ENCODE data around the gene PLCG1. TPM values are rescaled to one million over a fixed set of nuclear protein-coding genes. Genes with fewer than 3 reads are reported as not detected.

Gene PLCG1
- 68.8 and 112 TPM in 2 replicates for total RNA-seq (2014; rRNA removed)
- Bru-seq, nascent RNA, result percentile 80 among the genes with signal in this experiment
- BruChase-seq, experiment 1, labeled RNA remaining after a 6-hour chase, result percentile 90 among the genes with signal in this experiment
- BruChase-seq, experiment 2, labeled RNA remaining after a 2-hour chase, result percentile 85 among the genes with signal in this experiment
- long read RNA-seq, full-length matches to known transcripts, result 1 of 30 reads
- long read RNA-seq, partial matches to known transcripts, result 19 of 30 reads
- long read RNA-seq, other reads (novel, unspliced or antisense), result 10 of 30 reads

- no peaks in the 10 kb centered on the region for H3K36me3 ChIP-seq (ENCODE audit: low read depth, low read length)
- peaks cover 30% of the 10 kb centered on the region; the same call in 1 of the 2 replicates for H4K20me1 ChIP-seq (ENCODE audit: low read length)
- H3K79me2 ChIP-seq (ENCODE audit: low read length), result peaks cover 45% of the 10 kb centered on the region
- ChIA-PET POLR2A (ENCODE audit: unreplicated experiment) (interaction anchor here (0.6 kb wide), 1 partner anchor 63 kb away, joined by 5 read pairs; no protein-coding TSS in a partner anchor), CTCF (interaction anchor here (1.0 to 1.2 kb wide), 2 partner anchors 201 to 203 kb away, joined by 3 to 5 read pairs; no protein-coding TSS in a partner anchor)
- H3K27ac ChIP-seq (ENCODE audit: low read length), result peak within 1 kb of the TSS; percentile 34
- no peaks in the 10 kb centered on the region for H3F3A ChIP-seq (ENCODE audit: low read length, unreplicated experiment)
- intact Hi-C loops (cut with micrococcal nuclease), result loop anchor here (5.0 kb wide), 1 partner anchor 480 kb away; the partner anchor contains the start of gene CHD6
- H3K9me3 ChIP-seq (ENCODE audit: low read length), result no peaks in the 10 kb centered on the region
- peaks cover 21% of the 10 kb centered on the region for H3K4me1 ChIP-seq (ENCODE audit: insufficient read depth, low read length)
- TF ChIP-seq CTCF (conservative IDR thresholded peaks at IDR 0.05; ENCODE audit: low read depth, low read length), result no peak
- TF ChIP-seq EZH2 (IDR thresholded peaks at IDR 0.05; ENCODE audit: low read length, unreplicated experiment), result no peak
- no peak for TF ChIP-seq EZH2phosphoT487 (IDR thresholded peaks at IDR 0.05; ENCODE audit: borderline replicate concordance, low read length)
- no TSS peak for BruUV-seq (replicated peaks)
- no peaks in the 10 kb centered on the region for H3K9me2 ChIP-seq (replicated peaks; ENCODE audit: low read length)
- H3K27me3 ChIP-seq (ENCODE audit: low read length), result no peaks in the 10 kb centered on the region
- peak within 1 kb of the TSS; percentile 85 for H3K4me2 ChIP-seq (ENCODE audit: low read length)
- H2AFZ ChIP-seq (ENCODE audit: low read length), result peak within 1 kb of the TSS; percentile 83
- peak; percentile 78 for ATAC-seq
- peak within 1 kb of the TSS; percentile 84 for H3K9ac ChIP-seq (ENCODE audit: low read length)
- DNase-seq, result peak; percentile 85
- H3K4me3 ChIP-seq (ENCODE audit: low read length), result peak within 1 kb of the TSS; percentile 92
Observed at GRCh38 chr20:41136680-41137613, at the start of gene PLCG1. Gene PLCG1 (plus strand): TSS chr20:41137543. CDS start chr20:41137642, 99 bp downstream.

GRCh38 chr20:41087777-41088176 lies 49.6 kb upstream of the PLCG1 start:
- no peaks in the 10 kb centered on the region for H3K27me3 ChIP-seq (ENCODE audit: low read length)
- H3K4me1 ChIP-seq (ENCODE audit: insufficient read depth, low read length), result peaks cover 14% of the 10 kb centered on the region
- H2AFZ ChIP-seq (ENCODE audit: low read length), result no peak overlapping the region
- POLR2A ChIA-PET (ENCODE audit: unreplicated experiment), result no interaction called here
- H3K79me2 ChIP-seq (ENCODE audit: low read length), result 0 out of 2 replicates have a peak, but pooled peaks cover 4% of the 10 kb centered on the region
- H3K9me3 ChIP-seq (ENCODE audit: low read length), result no peaks in the 10 kb centered on the region
- no TSS peak for BruUV-seq (replicated peaks)
- peaks cover 55% of the 10 kb centered on the region for H3K36me3 ChIP-seq (ENCODE audit: low read depth, low read length)
- no peak overlapping the region for H3K4me3 ChIP-seq (ENCODE audit: low read length)
- ATAC-seq (no peak), DNase-seq (no peak)
- no peaks in the 10 kb centered on the region for H4K20me1 ChIP-seq (ENCODE audit: low read length)
- intact Hi-C loops (cut with micrococcal nuclease), result no loop called here
- H3K9me2 ChIP-seq (replicated peaks; ENCODE audit: low read length), result no peaks in the 10 kb centered on the region
- TF ChIP-seq CTCF (conservative IDR thresholded peaks at IDR 0.05; ENCODE audit: low read depth, low read length) (no peak), EZH2 (IDR thresholded peaks at IDR 0.05; ENCODE audit: low read length, unreplicated experiment) (no peak), EZH2phosphoT487 (IDR thresholded peaks at IDR 0.05; ENCODE audit: borderline replicate concordance, low read length) (no peak)
- CTCF ChIA-PET, result interaction anchor here (0.6 kb wide), 1 partner anchor 97 kb away, joined by 3 read pairs; no protein-coding TSS in a partner anchor
- peaks cover 4% of the 10 kb centered on the region for H3F3A ChIP-seq (ENCODE audit: low read length, unreplicated experiment)
- no peak overlapping the region for H3K4me2 ChIP-seq (ENCODE audit: low read length)
- H3K27ac ChIP-seq (ENCODE audit: low read length), result peak overlapping the region; percentile 63; the same call in 1 of the 2 replicates
- H3K9ac ChIP-seq (ENCODE audit: low read length), result no peak overlapping the region

All from PC-3 (cell line).